NCI-H345 (cell line): ENCODE measurements around the gene IMPA2.
"Not testable (repeated sequence)": the region's sequence is repeated elsewhere in the genome, so short reads cannot be mapped to it uniquely, and the experiment has no call there.

ENCODE experiments used
- DNase-seq: peaks from one replicate; lab custom pipeline; 2025; lab: John Stamatoyannopoulos, UW

The IMPA2 gene

DNA sequence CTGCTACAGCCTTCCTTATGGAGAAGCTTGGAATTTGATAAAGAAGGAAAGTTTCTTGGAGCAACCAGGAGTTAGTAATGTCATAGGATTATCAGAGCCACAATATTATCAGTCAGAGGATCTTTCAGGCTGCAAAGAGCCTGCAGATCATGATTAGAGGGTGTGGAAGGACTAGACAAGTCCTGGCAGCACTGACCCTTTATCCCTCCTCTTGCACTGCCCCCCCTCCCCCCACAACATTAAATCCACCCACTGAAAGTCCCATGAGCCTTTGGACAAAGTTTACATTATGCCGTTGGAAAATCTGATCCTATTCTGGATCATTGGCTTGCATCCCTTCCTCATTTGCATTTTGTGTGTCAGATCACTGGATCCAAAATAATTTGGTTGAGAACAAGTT is 18.7 kb upstream of the IMPA2 start:
- no peak for DNase-seq

DNA sequence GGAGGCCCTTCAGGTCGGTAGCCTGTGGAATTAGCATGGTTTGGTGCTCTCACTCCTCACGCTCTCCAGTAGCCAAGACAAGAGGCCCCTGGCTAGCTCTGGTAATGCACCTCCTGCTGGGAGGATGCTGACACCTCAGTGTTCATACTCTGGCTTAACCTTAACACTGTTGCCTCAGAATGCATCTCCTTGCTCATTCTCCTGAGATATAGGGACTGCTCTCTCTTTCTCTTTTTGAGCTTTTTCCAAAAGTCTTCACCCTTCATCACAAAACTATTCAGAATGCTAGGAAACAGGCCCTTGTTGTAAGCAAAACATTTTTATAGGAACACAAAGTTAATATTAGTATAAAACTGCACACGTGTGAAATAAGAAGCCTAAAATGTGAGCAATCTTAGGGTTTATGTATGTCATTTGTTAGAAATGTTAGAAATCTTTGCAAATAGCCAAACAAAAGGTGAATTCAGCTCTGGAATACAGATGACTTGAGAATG is 17.3 kb upstream of the IMPA2 start:
- DNase-seq, result no peak

DNA sequence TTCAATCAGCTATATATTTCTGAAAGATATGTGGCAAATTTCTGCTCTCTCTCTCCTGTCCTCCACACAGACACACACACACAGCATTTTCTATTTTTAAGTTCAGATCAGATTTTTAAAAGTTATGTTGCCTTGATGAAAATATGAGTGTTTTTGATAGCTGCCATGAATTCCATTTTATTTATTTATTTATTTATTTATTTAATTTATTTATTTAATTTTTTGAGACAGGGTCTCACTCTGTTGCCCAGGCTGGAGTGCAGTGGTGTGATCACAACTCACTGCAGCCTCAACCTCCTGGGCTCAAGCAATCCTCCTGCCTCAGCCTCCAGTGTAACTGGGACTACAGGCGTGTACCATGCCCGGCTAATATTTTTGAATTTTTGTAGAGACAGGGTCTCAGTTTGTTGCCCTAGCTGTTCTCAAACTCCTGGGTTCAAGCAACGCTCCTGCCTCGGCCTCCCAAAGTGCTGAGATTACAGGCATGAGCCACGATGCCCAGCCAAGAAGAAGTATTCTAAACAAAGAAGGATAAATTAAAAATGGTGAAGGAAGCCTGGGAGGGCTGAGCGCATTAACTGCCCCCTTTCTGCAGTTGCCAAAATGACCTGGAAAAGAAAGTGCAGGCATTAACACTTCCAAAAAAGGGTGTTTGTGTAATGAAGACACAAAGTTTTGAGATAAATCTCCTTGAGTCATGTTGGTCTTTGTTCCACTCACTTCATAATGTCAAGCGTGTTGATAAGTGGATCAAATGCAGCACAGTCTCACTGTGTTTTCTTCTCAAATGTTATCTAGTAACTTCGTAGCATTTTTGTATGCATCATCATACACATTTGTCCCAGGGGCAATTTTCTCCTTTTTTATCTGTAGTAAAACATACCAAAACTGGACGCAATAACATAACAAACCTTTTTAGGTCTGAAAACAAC is 11.1 kb upstream of the IMPA2 start:
- DNase-seq, result no peak

DNA sequence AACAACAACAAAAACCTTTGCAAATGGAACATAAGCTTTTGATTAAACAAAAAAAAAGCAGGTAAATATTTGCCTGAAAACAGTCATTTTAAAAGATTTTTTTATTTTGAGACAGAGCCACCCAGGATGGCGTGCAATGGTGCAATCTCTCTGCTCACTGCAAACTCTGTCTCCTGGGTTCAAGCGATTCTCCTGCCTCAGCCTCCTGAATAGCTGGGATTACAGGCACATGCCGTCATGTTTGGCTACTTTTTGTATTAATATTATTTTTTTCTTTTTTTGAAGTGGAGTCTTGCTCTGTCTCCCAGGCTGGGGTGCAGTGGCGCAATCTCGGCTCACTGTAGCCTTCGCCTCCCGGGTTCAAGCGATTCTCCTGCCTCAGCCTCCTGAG is 10.5 kb upstream of the IMPA2 start:
- DNase-seq, result not testable (repeated sequence)

DNA sequence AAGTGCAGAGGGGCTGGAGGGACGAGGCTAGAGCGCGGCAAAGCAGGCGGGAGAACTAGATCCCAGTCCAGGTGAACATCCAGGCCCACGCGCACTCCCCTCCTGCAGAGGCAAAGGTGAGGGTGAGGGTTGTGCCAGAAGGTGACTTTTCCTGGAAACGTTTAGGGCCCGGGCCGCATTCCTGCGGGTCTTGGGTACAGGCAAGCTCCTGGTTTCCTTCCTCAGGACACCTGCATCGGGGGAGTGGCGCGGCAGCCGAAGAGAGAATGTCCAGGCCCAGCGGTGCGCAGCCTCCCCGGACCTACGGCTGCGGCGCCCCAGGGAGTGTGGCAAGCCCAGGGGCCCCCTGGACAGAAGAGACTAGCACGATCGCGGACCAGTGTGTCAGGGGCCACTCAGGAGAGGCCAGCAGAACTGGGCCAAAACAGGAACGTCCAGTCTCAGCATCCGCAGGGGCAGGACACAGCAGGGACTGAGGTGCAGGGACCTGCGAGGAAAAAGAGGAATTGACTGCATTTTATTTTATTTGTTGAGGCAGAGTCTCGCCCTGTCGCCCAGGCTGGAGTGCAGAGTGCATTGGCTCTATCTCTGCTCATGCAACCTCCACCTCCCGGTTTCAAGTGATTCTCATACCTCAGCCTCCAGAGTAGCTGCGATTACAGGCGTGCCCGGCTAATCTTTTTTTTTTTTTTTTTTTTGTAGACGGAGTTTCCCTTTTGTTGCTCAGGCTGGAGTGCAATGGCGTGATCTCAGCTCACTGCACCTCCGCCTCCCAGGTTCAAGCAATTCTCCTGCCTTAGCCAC is 8.7 kb upstream of the IMPA2 start:
- no peak for DNase-seq

DNA sequence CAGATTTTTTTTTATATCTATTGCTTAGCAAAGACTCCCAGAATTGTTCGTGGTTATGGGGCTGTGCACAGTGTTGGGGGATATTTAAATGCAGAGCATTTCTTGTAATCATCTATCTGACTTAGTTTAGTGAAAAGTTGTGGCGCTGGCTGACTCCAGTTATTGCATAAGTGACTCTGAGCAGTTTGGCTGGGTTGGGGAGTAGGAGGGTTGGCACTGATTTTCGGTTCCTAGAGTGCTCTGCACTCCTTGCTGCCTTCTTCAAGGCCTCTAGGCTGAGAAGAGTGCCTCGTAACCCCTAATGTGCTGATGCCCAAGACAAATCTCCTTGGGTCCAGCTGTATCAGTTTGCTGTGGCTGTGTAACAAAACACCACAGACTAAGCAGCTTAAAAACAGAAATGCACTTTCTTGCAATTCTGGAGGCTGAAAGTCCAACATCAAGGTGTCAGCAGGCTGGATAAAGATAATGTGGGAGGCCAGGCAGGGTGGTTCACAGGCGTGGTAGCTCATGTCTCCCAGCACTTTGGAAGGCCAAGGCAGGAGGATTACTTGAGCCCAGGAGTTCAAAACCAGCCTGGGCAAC is 6.5 kb upstream of the IMPA2 start:
- no peak for DNase-seq

DNA sequence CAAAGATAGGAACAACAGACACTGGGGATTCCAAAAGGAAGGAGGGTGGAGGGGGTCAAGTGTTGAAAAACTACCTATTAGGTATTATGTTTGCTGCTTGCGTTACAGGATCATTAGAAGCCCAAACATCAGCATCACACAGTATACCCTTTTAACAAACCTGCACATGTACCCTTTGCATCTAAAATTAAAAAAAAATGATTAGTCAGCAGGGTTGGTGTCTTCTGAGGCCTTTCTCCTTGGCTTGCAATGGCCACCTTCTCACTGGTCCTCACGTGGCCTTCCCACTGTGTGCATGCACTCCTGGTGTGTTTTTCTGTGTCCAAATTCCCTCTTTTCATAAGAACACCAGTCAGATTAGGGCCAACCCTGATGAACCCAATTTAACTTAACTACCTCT is 5.6 kb upstream of the IMPA2 start:
- no peak for DNase-seq

DNA sequence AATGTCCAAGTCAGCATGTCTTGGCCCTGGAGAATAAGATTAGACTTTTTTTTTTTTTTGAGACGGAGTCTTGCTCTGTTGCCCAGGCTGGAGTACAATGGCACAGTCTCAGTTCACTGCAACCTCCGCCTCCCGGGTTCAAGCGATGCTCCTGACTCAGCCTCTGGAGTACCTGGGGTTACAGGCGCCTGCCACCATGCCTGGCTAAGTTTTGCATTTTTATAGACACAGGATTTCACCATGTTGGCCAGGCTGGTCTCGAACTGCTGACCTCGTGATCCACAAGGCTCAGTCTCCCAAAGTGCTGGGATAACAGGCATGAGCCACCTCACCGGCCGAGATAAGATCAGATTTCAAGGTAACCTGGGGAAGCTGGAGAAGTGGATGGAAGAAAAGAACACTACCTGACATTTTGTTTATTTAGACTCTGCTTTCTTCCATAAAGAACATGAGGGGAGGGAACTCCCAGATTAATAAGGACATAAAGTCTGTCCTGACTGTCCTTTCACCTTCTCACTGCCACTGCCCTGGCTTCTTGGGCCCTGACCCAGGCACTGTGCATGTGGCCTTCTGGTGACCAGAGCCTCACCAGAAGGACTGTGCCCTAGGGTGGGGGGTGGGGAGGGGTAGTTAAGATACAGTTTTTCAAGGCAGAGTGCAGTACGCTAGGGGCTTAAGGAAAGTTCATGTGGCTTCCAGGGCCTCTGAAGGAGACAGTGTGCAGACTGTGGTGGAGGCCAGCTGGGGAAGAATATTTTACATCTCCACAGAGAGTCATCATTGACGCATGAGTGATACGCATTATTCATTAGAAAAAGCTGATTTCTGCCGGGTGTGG is 4.8 kb upstream of the IMPA2 start:
- DNase-seq, result no peak

DNA sequence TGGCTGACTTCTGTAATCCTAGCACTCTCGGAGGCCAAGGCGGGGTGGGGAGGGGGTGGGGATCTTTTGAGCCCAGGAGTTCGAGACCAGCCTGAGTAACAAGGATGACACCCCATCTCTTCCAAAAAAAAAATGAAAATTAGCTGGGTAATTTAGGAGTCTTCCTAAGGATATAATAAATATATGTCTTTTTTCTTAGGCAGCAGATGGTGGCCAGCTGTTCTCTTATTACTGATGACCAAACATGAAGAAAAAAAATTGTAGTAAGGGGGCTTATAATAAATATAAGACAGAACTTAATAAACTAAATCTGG is 4.2 kb upstream of the IMPA2 start:
- DNase-seq, result no peak

DNA sequence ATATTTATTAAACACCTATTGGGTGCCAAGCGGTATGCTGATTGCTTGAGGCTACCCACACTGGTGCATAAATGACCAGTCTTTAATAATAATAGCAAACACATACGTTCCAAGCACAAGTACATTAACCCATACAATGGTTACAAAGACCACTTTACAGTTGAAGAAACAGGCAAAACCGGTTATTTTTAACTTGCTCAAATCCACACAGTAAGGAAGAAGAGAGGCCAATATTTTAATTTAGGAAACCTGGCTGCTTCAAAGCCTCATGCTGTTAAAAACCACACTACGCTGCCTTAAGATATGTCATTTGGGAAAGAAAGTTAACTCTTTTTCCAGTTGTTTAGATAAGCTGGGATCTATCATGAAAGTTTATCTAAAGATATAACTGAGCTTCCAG is 2.4 kb upstream of the IMPA2 start:
- DNase-seq, result no peak

DNA sequence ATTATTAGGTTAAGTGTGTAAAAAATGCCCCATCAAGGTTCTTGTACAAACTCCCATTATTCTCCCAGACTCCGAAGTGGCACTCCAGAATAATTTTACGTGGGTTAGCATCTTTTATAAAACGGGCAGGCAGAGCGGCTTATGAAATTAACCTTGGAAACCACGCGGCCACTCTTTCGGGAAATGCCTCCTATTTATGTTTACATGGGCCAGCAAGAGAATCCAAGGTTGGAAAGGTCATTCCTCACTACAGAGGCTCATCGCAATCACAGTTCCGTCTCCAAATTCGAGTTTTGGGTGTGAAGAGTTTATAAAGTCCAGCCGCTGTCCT is 1.2 kb upstream of the IMPA2 start:
- DNase-seq, result no peak

DNA sequence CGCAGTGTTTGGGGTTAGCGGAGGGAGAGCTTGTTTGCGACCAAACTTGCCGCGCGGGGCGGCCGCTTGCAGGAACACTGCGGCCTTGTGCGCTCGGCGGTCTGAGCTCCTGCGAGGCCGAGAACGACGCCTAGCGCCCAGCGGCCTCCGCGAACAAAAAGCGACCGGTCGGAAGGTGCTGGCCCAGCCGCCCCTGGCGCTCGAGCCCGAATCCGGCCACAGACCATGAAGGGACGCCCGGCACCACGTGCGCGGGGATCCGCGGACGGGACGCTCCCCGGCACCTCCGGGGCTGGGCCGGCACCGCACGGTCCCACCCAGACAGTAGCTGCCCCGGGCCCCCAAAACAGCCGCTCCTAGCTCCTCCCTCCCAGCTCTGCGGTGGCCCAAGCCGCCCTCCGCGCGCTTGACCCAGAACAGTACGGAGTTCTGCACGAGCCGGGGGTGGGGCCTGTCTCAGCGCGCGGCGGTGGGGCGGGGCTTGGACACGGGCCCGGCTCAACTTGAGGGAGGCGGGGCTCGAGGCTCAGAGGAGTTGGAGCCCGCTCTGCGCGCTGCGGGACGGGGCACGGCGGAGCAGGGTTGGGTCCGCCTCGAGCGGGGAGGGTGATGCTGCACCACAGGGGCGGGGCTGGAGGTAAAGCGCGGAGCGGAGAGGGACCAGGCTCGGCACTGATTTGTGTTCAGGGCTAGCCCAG is 664 bp upstream of the IMPA2 start:
- no peak for DNase-seq

DNA sequence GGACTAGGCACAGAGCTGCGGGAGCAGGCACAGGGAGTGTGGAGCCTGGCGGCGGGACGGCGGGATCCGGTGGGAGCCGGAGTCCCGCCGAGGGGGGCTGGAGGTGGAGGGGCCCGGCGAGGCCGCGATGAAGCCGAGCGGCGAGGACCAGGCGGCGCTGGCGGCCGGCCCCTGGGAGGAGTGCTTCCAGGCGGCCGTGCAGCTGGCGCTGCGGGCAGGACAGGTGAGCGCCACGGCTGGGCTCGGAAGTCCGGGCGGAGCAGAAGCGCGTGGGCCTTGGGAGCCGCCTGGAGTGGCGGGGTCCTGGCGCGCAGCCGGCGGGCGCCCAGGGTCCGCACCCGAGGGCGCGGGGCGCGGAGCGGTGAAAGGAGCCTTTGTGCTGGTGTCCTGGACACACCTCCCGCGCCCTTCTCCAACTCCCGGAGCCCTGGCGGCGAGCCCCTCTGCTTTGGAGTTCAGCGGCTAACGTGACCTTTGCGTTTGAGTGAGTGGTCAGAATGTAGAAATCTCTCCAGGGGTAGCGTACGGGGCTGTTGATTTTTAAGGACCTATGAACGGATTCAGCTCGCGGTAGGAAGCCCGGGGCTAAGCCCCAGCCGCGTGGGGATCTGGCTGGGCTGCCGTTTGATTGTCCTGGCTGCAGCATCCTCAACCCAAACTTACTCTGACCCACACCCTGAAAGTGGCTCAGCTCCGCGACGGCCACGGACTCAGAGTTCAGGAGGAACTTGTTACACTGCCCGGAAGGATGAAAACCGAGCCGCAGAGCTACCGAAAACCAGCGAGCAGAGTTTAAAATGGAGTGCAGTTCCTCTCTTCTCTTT is 448 bp downstream of the IMPA2 start:
- peak; percentile 35 for DNase-seq

DNA sequence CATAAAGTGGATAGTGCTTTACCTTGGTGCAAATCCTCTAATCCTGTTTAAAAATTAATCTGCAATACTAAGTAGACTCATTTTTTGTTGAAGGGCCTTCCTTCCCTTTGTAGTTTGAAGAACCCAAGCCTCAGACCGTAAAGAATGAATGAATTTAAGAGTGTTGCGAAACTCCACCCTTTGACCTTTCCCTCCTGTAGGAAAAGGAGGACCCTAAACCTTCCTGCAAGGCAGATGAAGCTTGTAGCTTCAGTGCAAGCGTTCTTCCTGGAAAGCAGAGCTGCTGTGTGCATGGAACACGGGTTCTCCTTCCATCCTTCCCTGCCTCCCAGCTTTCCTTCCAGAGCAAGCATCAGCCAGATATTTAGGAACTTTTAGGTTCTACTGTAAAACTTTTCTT is 1.7 kb downstream of the IMPA2 start:
- no peak for DNase-seq

DNA sequence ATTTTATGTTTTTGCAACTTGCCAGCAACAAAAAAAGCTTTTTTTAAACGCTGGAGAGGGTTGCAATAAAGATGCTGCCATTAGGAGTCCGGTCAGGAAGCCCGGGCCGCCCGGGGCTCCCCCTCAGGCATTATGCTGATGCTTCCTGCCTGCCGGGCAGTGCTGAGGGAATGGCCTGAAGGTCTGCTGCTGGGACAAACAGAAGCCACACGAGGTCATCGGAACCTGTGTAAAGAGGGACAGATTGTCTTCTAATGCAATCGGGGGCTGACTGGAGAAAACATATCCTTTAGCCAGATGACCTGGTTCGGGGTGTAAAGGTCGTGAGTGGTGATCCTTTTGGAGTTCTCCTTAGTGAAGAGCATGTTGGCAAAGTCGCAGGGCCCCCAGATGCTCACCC is 2.3 kb downstream of the IMPA2 start:
- DNase-seq, result no peak

DNA sequence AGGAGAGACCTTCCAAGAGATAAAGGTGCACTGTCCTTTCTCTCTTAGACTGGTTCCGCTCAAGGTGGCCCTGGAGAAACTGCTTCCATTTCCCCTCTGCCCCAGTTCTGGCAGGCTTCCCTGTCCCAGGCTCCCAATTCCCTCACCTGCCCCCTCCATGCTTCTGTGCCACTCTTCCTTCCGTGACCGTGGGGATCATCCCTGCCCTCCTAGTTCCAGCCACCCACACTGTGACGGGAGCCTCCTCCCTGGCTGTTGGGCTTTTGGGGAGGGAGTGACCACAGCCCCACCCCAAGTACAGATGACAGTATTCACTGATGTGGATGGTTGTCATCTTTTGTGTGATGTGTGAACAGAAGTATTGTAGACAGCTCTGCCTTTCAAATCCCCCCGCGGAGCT is 2.8 kb downstream of the IMPA2 start:
- no peak for DNase-seq

DNA sequence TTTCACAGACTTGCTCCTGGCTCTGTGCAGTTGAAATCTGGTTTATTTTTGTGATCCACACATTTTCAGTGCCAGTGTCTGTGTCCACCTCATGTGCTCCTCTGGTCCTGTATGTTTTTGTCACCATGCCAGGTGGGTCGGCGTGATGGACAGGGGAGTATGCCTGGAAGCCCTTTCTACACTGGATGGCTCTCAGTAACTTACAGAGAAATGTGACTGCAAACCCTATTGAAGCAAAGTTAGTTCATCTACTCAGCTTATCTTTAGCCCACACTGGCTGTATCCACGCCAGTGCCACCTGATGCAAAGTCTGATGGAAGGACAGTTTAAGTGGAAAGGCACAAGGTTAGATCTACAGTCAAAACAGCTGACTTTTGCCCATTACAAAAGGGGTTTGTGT is 4.3 kb downstream of the IMPA2 start:
- no peak for DNase-seq

DNA sequence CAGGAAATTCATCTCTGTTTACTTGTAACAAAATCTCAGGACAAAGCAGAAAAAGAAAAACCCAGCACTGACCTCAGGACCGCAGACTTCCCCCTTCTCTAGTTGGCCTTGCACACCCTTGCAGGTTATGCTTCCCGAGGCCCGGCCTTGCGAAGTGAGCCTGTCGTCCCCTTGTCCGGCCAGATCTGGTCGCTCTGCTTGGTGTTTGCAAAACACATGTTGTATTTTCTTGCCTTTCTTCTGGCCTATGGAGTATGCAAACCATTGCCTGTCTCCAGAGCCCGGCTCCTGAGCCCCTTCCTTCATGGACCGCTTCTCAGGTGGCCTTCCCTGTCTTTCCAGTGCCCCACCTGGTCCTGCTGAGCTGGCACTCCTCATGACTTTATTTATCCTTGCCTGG is 4.8 kb downstream of the IMPA2 start:
- DNase-seq, result no peak

DNA sequence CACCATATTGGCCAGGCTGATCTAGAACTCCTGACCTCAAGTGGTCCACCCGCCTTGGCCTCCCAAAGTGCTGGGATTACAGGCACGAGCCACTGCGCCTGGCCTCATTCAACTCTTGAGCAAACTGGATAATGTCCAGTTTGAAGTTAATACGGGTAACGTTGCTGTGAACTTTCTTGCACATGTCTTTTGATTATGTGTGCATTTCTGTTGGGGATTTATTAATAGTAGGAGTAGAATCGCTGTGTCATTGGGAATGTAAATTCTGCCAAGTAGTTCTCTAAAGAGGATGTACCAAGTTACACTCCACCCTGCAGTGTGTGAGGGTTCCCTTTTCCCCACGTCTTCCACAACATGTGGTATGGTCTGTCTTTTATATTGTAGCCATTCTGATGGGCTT is 6.2 kb downstream of the IMPA2 start:
- DNase-seq, result no peak

DNA sequence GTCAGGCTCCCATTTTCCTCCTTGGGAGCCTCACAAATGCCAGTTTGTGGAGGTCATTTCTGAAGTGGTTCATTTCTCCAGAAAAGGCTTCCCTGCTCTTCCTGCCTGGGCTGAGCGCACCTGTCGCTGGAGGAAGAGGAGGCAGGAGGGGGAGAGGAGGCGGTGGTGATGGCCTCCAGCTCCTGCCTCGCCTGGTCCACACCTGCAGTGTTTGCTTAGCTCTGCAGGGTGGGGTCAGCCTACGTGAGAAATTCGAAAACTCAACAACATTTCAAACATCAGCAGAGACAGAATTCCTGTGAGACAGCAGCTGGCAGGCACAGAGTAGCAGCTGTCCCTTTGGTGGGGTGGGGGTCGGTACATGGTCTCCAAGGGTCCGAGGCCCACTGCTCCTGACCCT is 7.9 kb downstream of the IMPA2 start:
- no peak for DNase-seq

DNA sequence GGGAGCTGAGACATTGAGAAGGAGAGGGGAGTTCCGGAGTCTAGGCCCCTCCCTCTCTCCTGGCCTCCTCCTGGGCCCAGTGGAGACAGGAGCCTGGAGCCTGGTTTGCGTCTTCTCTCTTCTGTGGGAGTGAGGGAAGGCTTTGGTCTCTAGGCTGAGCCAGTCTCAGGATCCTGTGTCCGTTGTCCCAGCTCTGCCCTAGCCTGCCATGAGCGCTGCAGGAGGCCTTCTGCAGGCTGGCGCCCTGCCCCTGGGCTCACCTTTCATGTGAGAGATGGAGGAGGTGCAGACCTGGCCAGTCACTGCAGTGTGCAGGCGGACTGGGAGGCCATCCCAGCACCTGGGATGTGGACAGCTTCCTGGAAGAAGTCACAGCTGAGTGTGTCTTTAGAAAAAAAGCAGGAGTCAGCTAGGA is 8.7 kb downstream of the IMPA2 start:
- no peak for DNase-seq
